Vein endothelial cell (primary cell): ENCODE measurements around the gene KAT6B. TPM values are rescaled to one million over a fixed set of nuclear protein-coding genes. Genes with fewer than 3 reads are reported as not detected.

Experiments
- total RNA-seq: library from RNA; depleted of rRNA; stranded (reverse); fragments of >200 nt; gene quantifications from 2 replicates; pipeline ENCODE4 v1.2.3, GENCODE V29; 2012

KAT6B gene
- 19.4 and 20.9 TPM in 2 replicates for total RNA-seq

DNA sequence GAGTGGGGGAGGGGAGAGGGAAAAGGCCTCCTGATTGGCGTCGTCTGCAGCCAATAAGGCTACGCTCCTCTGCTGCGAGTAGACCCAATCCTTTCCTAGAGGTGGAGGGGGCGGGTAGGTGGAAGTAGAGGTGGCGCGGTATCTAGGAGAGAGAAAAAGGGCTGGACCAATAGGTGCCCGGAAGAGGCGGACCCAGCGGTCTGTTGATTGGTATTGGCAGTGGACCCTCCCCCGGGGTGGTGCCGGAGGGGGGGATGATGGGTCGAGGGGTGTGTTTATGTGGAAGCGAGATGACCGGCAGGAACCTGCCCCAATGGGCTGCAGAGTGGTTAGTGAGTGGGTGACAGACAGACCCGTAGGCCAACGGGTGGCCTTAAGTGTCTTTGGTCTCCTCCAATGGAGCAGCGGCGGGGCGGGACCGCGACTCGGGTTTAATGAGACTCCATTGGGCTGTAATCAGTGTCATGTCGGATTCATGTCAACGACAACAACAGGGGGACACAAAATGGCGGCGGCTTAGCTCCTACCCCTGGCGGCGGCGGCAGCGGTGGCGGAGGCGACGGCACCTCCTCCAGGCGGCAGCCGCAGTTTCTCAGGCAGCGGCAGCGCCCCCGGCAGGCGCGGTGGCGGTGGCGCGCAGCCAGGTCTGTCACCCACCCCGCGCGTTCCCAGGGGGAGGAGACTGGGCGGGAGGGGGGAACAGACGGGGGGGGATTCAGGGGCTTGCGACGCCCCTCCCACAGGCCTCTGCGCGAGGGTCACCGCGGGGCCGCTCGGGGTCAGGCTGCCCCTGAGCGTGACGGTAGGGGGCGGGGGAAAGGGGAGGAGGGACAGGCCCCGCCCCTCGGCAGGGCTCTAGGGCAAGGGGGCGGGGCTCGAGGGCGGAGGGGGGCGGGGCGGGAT, at the start of gene KAT6B:
TSS of gene KAT6B (plus strand) at position 459 of the 903 bp plus-strand sequence. CDS start 16,258 bp downstream, outside the sequence.

